GM21515 (cell line): Measurements from ENCODE around the gene MYRFL.

ENCODE experiments used
- ATAC-seq: cut with Tn5 transposase; IDR thresholded peaks from one replicate; pipeline ENCODE4 v1.9.1; 2021; ENCODE audit not compliant: unreplicated experiment

Gene MYRFL

DNA sequence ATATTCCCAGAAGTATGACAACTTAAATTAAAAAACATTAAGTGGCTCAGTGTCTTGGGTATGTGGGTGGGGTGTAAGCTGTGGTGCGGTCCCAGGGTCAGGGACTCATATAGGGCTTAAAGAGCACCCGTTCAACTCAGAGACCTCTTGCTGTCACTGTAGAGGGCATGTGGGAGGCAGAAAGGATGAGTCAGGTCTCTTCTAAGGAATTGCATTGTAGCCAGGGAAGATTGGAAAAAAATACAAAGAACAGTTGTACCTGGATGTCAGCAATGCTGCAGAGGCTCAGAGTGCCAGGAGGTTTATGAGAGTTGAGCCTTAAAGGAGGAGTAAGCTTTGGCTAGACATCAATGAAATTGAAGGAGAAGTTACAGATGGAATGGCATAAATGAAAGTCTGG, 104.1 kb downstream of the MYRFL start:
- ATAC-seq: no peak

DNA sequence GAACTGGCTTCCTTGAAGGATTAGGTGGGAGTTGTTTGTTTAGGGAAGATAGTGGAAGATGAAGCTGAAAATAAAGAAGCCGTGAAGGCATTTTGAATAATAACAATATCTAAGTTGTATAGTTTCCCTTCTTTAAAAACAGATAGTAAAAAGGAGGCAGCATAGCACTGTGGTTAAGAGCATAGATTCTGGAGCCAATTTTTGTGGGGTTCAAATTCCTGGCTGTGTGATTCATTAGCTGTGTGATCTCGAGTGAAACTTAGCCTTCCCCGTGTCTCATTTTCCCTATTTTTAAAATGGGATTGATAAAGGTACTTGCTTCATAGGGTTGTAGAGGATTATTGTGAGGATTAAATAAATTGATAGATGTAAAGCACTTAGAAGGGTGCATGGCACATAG, 104.5 kb downstream of the MYRFL start:
- no peak for ATAC-seq

DNA sequence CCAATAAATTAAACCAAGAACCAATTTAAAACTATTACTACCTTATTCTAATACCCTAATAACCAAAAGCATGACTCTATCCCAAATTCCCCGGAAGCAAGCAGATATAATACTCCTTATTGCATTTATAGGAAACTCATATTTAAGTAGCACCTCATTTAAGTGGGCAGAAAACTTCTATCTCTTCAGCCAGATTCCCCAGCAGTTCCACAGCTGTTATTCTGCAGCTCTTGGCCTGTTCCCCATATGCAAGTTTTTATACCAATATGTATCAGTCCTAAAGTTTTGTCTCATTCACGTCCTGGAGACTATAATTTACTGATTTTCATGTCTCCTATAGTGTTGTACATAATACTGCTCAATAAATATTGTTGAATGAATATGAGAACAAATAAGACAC, 106.5 kb downstream of the MYRFL start:
- no peak for ATAC-seq

DNA sequence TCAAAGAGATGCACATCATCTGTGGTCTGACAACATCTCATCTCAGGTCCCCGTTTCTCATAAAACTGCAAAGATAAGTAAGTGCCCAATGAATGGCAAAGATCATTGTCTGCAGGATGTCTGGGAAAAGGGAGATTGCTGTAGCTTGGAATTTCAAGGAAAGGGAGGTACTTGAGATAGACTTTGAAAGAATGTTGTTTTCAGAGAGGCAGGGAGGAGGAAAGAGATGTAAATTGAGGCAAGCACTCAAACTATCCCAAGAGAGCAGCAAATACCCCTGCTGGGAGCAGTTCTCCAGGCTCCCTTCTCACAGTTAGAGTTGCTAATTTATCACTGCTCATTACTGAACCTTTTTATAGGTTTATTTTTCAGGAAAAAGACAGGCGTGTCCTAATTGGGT, 107.1 kb downstream of the MYRFL start:
- ATAC-seq: no peak

DNA sequence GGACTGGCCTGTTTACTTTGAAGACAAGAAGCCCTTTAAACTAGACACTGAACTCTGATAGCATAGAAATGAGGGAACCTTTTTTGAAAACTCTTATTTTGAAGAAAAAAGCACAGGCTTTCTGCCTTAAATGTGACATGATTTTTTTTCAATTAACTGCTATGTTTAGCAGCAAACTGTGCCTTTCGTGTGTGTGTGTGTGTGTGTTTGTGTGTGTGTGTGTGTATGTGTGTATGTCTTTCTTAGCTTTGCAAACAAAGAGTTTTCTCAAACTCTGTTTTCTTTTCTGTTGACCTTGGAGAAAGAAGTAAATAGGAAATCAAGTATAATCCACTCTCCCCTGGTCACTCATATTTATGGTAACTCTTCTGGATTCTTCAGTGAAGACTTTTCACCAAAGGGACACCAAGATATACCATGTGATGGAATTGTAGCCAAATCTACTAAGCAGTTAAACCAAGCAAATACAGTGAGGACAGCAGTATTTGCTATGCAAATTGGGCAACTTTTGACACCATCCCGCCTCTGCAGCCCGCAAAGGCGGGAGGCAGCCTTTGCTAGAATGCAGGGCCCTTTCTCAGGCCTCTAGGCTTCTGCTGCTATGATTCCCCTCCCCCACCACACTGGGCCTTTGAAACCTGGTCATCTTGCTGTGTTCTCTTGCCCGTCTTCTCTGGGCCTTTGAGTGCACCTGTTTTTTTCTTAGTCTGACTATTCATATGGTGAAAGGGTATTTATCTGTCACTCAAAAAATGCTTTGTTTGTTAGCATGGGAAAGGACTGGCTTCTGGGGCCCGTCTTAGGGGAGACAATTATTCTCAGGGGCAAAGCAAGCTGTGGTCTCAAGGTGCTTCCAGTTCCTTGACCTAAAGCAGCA, 107.9 kb downstream of the MYRFL start:
- ATAC-seq: peak; percentile 64

DNA sequence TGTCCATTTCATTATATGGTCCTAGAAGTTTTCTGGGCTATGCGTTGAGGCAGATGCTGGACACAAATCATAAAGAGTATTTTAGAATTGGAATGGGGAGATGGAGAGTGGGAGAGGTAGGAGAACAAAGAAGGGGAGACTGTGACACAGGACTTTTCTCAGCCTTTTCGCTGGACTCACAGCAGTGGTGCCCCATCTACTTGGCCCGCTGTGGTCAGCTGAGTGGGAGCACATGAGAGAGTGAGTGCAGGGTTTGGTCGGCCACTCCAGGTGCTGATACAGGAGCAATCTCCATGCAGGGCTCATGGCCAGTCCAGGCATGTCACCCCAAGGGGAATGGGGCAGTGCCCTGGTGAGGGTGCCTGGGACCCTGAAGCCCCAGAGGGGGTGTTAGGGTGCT, 109.0 kb downstream of the MYRFL start:
- ATAC-seq: no peak

DNA sequence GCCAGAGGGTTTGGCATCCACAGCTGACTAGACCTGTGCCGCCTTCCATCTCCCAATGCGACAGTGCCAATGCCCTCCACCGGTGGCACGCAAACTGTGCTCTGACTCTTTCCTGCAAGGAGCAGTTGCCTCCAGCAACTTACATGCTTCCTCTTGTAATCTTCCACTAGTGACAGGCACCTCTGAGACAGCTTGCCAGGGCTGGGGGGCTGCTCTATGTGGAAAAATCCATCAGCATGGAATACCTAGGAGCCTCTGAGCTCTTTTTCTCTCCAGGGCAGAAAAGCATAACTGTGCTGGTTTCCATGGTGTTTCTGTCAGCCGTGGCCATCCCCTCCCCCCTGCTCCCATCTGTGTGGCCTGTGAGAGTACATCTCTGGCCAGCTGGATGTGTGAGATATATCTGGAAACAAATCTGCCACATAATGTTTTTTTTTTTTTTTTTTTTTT, 110.6 kb downstream of the MYRFL start:
- ATAC-seq: no peak

DNA sequence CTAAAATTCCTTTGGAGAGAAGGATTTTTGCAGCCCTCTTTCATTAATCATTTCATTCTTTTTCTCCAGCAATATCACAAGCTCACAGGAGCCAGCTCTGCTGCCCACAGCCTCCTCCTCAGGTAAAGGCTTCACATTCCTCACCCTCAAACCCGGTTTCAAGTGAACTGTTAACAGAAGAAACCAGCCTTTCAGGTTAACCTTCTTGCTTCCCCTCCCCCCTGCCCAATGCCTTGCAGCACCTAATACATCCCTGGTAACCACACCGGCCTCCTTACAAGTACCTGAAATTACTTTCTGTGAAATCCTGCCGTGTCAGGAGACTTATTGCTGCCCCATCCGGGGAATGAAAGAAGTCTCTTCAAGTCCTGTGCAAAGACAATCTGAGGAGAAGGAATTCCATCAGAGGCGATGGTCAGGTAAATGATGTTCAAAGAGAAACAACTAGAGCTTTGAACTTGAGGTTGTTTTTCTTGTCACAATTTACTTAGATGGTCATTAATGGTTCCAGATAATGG, 111.2 kb downstream of the MYRFL start:
- no peak for ATAC-seq

DNA sequence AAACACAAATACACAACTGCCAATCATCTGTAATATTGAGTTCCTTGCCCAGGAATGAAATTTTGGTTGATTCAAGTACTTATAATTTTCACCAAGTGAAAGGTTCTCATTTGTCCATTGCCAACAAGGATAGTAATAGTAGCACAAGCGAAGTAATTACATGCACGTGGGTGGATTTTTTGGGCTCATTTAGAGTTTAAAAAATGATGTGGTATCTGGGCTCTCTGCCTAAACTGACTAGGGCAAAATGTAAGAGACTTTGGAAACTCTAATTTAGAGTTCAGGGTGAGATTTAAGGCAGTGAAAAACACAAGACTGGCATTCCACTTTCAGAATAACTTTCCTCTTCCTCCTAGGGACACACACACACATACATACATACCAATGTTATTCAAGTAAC, 111.7 kb downstream of the MYRFL start:
- ATAC-seq: no peak

DNA sequence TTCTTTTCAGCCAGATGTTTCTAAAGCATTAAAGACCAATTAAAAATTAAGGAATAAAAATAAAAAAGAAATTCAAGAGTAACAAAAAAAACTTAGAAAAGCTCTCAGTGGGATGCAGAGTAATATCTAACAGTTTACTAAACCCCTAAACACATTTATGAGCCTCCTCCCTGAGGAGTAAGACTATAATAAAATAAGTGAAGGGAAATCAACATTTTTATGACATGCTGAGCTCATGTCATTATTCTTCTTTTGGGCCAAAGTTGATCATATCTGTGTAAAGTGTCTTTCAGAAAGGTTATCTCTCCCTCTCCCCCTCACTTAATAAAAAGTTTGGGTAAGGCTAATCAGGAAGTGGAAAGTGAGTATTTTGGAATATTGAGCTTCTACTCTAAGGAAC, 122.1 kb downstream of the MYRFL start:
- ATAC-seq: no peak

DNA sequence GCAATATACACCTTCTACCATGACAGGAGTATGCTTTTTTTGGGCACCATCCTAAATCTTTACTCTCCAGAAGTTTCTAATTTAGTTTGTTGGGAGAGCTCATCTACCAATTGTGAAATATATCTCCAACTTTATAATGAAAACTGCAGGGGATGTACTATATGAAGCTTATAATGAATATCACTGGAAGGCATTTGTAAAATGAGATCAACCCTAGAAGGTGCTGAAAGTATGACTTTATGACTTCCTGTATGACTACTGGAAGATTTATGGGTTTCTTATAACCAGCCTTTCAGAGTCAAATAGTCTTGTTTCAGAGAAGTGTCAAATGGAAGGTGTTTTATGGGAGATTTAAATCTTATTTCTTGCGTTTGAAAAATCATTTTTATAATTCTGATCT, 122.9 kb downstream of the MYRFL start:
- ATAC-seq: no peak

DNA sequence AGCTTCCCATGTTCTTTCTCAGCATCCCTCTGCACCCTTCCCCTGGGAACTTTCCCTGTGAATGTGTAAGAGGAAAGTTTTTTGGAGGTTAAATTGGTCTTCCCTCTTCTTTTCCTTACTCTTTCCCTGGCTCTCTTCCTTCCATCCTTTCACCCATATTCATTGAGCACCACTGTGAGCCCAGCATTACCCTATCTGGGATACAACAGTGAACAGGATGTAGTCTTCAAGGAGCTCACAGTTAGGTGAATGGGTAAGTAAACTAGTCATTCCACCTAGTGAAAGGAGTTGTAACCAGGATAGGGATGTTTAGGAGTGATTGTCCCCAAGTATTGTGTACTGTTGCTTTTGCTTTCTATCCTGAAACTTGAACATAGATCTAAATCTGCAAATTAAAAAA, 123.8 kb downstream of the MYRFL start:
- no peak for ATAC-seq

DNA sequence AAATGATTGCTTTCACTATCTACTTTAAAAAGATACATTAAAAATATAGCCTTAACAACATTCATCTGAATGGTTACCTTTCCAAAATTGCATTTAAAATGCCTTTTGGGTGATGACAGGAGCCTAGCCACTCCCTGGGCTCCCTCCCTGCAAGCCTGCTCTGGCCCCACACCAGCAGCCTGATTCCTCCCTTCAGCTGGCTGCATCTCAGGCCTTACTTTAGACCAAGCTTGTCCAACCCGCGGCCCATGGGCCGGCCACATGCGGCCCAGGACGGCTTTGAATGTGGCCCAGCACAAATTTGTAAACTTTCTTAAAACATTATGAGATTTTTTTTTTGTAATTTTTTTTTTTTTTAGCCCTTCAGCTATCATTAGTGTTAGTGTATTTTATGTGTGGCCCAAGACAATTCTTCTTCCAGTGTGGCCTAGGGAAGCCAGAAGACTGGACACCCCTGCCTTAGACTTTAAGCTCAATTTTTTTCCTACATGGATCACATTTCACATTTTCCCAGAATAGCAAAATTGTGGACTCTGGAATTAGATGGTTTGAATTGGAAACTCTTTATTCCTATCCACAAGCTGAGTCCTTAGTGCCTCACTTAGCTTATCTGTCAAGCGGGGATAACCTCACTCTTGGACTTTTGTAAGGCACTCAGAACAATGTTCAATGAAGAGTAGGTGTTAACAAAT, 124.4 kb downstream of the MYRFL start:
- no peak for ATAC-seq

DNA sequence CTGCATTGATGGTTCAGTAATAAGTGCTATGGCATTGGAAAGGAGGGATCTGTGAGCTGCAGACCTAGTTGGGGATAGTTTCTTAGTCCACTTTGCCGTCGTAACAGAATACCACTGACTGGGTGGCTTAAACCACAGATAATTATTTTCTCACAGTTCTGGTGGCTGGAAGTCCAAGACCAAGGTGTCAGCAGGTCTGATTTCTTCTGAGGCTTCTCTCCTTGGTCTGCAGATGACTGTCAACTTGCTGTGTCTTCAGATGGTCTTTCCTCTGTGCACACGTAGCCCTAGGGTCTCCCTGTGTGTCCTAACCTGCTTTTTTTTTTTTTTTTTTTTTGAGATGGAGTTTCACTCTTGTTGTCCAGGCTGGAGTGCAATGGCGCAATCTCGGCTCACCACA, 126.1 kb downstream of the MYRFL start:
- no peak for ATAC-seq

DNA sequence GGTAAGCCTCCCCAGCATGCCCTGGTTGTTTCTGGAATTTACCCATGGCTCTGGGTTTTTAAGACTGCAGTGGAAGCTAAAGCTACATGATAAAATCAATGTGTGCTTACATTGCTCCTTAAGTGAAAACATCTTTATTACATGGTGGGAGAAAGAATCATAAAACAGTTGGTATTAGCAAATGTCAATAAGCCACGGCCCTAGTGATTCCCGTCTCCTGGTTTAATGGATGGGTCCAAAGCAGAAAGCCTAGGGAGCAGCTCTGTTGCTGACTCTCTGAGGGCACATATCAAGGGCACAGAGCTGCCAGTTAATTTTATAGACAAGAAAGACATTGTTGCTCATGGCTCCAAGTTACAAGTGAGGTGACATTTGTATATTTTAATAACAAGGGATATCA, 127.9 kb downstream of the MYRFL start:
- ATAC-seq: no peak

DNA sequence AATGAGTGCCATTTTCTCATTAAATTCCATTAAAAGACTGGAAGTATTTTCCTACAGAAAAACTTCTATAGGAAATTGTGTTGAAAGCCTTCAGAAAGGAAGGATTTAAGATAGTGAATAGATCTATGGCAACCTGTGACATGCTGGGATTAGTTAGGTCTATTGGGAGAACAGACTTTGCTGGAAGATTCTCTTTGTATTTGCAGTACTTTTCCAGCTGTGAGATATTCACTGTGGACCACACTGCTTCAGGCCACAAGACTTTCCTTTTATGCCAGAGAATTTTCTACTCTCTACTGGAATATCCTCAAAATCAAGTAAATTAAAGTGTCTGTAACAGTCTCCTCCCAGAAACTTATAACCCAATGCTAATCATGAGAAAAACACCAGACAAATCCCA, 136.2 kb downstream of the MYRFL start:
- ATAC-seq: no peak

DNA sequence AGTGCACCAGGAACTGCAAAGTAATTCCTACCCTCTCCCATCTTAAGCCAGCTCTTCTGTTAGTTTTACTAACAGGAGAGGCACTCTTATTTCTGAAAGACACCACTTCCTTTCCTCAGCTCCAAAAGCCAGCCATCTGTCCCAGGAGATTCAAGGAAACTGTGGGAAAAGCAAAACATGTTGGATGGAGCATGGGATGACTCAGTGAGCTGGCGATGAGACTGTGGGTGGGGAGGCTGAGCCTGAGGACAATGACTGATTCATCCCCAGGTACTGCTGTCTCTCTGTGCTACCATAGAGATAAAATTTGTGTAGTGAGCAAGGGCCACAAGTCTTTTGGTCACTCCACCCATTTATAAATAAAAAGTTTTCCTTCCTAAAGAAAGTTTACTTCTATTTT, 141.4 kb downstream of the MYRFL start:
- ATAC-seq: no peak

DNA sequence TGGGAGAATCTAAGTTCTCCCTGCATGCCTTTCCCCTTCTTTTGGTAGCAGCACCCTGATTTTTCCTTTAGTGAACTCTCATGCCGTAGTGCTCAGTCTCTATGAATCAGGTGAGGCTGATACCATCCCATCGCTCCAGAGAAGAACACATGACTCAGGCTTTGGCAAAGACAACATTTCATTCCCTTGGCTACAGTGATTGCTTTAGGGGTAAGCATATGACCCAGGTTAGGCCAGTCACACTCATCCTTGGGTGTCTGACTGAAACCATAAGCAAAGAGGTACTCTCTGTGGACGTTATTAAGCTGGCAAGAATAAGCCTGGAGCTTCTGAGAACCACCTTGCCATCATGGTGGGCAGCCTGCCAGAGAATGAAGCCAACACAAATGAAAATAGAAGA, 141.8 kb downstream of the MYRFL start:
- no peak for ATAC-seq

DNA sequence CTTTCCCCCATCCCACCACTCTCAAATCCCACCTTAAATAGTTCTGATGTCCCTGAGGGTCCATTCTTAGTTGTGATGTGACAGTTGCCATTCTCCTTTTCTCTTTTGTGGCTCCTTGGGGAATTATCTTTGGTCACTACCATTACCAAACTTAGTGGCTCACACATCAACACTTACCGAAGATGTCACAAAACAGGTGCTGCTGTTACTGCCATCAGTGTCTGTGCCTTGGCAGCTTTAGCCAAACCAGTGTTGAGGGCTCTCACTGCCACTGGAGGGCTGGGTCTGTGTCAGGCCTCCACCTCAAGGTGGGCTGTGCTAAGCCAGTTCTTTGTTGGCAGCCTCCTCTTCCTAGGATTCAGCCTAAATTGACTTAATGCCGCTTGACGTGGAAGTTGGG, 144.0 kb downstream of the MYRFL start:
- no peak for ATAC-seq

DNA sequence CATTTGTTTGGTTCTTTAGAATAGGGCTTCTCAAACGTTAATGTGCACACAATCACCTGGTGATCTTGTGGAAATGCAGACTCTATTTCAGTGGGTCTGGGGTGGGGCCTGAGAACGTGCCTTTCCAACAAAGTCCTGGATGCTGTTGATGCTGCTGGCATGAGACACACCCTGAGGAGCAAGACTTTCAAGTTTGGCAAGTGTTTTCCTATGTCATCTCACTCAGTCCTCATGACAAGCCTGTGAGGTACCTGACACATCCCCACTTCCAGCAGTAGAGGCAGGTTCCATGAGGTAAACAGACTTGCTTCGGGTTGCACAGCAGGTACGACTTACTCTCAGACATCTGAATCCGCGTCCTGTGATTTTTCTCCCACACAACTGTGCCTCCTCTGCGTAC, 147.1 kb downstream of the MYRFL start:
- no peak for ATAC-seq

DNA sequence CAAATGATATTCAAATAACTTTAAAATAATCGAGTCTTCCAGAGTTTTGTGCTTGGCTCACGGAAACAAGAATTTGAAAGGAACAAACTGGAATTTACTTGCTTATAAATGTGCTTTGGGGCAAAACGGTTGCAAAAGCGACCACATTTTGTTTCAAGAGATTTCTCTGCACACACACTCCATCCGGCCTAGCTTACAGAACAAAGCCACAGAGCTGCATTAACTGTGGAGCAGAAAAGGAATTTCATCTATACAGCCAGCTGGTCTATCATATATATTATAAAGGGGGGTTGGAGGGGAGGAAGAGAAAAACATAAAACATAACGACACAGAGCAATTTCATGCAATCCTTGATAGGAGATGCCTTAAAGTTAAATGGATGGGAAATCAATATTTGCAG, 153.0 kb downstream of the MYRFL start:
- no peak for ATAC-seq

DNA sequence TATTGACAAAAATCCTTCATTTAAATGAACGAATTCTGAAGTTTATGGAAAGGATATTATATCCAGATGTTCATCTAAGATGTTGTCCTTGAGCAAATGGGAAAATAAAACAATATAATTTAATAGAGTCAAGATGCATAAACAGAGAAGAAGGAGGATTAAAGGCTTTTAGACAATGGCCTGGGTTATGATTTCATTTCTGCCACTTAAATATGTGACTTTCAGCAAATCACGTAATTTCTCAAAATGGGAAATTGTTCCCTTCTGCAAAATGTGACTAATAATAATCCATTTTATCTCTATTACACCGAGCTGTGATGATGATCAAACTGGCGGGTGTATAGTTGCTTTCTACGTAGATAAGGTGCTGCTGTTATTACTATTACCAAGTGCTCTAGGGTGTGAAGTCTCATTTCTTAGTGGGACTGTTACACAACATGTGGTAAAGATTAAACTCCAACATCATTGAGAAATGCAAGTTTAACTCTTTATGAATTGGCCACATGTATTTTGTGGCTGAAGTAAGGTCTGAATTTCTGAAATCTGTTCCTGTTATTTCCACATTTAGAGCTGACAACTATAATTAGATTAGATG, 157.0 kb downstream of the MYRFL start:
- ATAC-seq: no peak
